HG02571 (cell line): ENCODE data around the gene MED13L.
A peak's percentile ranks its signal among the peaks of the same experiment; 100 is the strongest.

Source experiments
- ATAC-seq: cut with Tn5 transposase; IDR thresholded peaks from one replicate; pipeline ENCODE4 v1.9.1; 2021; ENCODE audit warnings: mild to moderate bottlenecking, moderate library complexity; ENCODE audit not compliant: unreplicated experiment

The MED13L gene

DNA sequence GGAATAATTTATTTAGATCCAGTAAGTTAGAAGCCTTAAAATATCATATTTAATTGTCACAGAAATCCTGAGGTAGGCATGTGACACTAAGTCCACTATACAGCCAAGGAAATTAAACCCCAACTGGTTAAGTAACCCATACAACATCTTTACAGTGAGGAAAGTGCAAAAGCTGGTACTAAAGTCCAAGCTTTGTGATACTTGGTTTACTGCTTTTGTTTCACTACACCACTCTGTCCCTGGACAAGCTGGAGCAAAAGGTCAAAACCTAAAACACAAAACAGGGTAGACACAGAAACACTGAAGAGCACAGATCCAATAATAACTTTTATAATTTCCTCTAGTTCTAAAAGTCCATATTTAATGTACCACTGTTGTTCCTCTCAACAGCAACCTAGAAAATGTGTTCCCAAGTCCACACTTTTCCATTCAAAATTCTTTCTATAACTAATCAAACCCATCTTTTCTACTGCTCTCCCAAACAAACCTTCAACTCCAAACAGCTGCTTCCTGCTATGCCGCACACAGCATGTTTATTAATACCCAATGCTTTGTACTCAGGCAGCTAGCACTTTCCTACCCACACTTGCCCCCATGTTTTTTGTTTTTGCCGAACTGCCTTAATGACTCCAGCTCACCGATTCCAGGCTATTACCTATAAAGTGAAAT is 90.9 kb downstream of the MED13L start:
- no peak for ATAC-seq

DNA sequence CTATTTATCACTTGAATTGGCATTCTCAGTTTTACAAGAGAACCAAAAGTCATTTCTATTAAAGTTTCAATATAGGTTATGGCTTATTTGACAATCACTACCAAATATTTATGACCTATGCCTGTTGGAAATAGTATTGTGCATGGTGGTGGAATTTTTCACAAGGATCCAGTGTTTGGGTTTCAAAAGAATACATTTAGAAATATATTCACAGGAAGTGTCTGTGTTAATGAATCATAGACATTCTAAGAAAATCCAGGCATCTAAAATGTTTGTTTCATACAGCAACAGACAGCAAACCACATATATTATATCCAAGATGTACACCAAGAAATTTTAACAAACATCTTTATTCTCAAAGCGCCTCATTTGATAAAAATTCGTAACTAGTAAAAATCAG is 92.7 kb downstream of the MED13L start:
- ATAC-seq: no peak

DNA sequence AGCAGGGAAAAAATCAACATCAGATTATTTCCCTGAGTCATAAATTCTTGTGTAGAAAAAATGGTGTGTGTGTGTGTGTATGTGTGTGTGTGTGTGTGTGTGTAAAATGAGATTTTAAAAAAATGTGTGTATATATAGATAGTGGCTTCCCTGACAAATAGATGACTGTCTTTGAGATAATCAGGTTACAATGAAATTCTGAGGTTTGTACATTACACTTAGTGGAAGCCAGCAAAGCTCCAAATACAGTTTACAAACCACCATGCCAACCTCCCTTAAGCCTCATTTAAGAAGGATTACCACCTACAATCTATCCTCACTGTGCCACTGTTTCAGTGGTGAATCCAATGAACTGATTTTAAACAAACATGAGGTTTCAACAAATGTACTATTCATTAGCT is 93.8 kb downstream of the MED13L start:
- no peak for ATAC-seq

DNA sequence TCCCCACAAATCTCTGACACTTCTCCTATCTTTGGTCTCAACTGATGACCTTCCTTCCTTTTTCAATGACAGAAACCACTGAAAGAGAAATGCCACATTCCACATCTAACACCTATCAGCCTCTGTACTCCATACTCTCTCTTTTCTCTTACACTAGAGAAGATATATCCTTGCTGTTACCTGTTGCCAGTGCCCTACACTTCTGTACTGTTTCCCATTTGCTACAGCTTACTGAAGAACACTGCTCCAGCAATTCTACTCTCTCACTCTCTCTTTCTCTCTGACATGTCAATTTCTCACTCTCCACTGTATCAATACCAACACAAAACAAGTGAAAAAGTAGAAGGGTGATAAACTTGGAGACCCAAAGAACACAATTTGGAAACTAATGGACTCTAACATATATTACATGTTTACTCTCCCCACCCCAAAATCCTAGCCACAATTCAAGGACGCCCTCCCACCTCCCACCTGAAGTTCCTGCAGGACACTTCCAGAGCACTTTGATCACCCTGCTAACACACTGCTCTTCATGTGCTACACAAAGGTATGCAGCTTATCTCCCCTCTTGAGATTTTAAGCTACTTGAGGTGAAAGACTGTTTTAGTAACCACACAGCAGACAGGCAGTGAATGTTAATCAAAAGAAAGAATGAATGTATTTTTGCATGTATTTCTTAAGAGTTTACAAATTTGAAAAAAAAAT is 95.0 kb downstream of the MED13L start:
- no peak for ATAC-seq

DNA sequence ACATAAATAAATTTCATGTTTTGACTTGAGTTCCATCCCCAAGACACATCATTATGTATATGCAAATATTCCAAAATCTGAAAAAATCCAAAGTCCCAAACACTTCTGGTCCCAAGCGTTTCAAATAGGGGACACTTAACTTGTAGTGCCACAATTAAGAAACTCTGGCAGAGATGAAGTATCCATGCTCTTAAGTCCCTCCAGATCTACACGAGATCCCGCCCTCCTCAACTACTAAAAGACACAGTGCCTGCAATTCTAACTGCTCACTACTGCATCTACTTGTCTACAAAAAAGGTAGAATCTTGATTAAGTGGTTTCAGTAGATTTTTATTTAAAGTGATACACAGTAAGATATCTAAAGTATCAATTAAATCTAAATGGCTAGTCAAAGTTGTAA is 97.0 kb downstream of the MED13L start:
- no peak for ATAC-seq

DNA sequence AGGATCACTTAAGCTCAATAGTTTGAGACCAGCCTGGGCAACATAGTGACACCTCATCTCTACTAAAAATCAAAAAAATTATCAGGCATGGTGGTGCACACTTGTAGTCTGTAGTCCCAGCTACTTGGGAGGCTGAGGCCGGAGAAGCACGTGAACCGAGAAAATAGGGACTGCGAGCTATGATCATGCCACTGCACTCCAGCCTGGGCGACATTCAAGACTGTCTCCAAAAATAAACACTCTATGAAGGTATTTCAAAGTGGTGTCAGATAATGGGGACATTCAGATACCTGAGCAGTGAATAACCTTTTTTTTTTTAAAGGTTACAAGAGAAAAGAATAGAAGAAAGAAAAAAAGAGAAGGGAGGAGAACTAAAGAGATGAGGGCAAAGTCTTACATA is 98.1 kb downstream of the MED13L start:
- no peak for ATAC-seq

DNA sequence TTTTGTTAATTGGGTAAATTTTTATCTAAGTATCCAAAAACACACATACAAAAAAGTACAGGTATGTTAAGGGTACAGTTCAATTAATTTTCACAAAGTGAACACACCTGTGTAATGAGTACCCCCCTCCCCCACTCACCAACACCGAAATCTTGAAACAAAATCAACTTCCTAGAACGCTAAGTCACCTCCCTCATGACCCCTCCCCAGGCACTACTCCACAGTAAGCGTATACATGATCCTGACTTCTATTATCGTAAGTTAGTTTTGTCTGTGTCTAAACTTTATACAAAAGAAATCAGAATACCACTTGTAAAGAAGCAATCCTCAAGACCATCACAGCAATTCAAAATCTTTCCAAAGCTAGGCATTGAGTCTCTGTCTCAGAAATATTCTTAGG is 100.5 kb downstream of the MED13L start:
- no peak for ATAC-seq

DNA sequence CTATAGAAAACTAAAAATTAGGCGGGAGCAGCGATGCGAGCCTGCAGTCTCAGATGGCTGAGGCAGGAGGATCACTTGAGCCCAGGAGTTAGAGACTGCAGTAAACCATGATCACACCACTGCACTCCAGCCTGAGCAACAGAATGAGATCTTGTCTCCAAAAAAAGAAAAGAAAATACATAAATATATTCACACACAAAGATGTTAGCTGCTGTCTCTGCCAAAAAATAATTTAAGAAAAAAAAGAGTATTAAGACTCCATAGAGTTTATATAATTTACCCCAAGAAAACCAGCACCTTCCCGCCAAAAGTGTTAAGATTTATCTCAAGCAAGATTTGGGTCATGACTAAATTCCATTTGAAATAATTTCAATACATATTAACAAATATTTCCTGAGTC is 102.6 kb downstream of the MED13L start:
- no peak for ATAC-seq

DNA sequence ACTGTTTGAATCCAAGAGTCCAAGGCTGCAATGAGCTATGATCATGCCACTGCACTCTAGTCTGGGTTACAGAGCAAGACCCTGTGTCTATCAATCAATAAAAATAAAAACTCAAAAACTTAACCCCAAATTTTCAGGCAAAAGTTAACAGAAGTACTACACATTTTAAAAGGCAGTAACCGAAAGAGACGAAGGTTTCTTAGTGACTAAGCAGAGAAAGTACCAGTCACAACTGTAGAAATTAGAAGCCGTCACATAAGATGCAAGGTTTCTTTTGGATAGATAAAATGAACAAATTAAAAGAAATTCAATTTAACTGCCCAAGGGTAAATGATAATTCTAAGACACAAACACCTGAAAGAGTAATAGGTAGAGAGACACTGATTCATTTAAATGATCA is 103.5 kb downstream of the MED13L start:
- ATAC-seq: no peak

DNA sequence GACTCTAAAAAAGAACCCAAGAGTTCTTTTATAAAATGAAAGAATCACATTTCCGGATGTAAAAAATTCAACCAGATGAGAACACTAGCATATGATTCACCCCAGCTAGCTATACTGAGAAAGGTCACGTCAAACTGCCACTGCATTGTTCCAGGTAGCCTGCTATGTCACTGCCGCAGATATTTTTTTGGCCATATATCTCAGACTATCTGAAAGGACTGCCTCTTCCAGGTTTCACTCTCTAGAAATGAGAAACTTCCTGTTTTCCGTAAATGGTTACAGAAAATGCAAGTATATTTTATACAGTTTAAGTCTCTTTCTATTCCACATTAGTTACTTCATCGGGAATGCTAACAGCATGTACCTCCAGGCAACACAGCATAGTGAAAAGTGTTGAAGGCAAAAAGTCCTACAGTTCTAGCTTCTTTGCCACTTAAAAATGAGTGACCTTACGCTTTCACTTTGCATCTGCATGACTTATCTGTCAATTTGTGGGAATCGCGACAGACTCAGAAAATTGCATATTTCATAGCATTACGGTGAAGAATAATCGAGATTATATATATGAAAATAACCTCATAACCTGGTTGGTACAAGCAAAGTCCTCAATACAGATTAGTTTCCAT is 105.2 kb downstream of the MED13L start:
- ATAC-seq: peak; percentile 74

DNA sequence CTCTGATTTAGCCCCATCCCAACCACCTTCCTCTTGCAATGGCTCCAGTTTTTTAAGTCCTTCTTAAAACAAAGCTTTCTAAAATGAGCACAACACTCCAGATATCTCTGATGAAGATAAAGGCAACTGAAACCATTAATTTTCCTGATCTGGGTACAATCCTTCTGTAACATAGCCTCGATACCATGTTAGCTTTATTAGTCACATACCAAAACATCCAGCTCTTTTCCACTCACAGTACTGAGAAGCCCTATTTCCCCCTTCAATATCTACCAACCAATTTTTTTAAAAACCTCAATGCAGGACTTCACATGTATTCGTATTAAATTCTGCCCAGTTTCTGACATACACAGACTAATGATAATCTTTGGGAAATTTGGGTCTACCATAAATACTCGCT is 105.9 kb downstream of the MED13L start:
- no peak for ATAC-seq

DNA sequence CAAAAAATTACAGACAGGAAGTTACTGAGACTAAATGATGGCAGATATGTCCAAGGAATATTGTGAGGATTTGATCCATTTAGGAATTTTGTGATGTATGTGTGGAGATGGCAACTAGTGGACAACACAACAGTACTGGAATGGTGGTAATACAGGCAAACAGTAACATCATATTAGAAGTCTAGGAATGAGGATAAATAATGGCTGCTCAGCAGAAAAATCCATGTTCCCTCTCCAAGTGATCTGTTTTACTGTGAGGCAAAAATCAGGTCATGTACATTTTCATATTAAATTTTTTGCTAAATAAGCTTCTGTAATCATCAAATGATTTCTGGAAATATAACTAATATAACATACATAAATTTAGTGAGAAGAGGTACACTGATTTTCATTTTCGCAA is 108.4 kb downstream of the MED13L start:
- no peak for ATAC-seq

DNA sequence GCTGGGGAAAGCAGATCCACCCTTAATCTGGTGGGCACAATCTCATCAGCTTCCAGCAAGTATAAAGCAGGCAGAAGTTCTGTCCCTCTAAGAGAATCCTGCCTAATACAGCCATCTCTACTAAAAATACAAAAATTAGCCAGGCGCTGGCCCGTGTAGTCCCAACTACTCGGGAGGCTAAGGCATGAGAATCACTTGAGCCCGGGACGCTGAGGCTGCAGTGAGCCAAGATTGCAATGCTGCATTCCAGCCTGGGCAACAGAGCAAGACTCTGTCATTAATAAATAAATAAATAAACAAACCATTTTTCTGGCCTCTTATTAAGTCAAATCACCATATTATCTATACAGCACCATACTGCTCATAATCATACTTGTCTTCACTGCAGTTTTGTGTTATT is 111.2 kb downstream of the MED13L start:
- ATAC-seq: no peak

DNA sequence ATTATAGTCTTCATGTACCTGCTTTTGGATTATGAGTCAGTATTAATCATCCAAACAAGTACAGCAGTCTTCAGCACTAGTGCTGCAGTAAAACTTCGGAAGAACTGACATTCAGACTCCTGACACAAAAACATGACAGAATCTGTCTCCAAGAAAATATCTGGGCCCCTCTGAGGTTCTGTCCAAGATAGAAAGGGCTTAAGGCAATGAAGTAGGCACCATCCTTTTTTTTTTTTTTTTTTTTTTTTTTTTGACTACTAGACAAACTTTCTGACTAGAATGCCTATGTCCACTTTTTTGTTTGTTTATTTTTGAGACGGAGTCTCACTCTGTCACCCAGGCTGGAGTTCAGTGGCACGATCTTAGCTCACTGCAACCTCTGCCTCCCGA is 112.5 kb downstream of the MED13L start:
- no peak for ATAC-seq

DNA sequence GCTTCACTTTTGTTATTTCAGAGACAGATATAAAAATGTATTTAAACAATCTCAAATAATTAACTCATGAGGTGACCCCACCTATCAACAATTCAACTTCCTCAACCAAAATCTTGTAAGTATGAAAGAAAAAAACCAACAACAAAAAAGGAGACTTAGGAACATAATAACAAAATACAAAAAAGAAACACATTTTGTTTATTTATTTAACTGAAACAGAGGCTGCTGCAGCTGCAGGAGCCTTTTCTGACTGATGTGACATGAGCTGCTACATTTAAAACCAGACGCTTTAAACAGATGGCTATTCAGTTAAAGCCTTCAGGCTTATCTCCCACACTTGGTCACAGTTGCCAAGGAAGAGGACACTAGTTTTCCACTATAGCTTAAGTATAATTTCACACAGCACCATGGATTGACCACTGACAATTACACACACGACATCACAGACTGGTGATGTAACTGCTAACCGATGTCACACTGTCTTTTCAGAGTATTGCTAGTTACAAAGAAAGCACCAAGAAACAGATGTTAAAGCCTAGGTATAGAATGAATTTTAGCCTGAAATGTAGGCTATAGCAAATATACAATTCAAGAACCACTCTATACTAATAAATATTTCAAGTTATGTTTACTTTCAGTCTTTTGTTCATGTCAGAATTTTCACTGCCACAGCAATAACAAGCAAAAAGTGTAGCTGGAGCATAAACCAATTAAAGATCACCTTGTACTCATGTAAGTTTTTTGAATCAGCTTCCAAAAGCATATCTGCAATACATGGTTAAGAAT is 113.0 kb downstream of the MED13L start:
- no peak for ATAC-seq

DNA sequence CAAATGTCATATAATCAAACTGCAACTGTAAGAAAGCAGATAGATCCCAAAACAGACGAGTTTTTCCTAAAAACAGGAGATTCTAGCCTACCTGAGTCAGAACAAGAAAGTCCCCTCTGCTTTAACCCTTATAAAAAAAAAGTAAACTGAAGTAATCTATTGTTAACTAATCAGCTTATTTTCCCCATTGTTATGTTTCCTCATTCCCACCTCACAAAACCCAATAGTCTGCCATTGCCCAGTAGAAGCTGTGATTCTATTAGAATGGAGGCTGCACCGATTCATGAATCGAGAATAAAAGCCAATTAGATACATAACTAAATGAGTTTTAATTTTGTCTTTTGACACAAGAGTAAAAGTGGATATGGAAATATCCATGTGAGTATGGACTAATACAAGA is 115.4 kb downstream of the MED13L start:
- no peak for ATAC-seq

DNA sequence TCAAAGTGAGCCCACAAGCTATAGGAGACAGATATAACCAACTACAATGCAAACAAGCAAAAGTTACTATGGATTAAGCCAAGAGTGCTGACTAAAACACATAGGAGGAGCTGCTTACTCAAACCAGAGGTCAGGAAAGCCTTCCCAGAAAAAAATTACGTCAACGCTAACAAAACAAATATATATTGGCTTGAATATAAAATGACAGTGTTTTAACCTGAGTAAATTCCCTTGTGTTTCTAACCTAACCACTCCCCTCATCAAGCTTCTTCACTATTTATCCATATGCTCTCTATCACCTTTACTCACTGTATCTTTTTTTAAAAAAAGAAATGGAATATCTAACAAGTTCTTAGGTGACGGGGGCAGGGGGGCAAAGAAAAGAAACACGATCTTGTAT is 115.9 kb downstream of the MED13L start:
- ATAC-seq: no peak

DNA sequence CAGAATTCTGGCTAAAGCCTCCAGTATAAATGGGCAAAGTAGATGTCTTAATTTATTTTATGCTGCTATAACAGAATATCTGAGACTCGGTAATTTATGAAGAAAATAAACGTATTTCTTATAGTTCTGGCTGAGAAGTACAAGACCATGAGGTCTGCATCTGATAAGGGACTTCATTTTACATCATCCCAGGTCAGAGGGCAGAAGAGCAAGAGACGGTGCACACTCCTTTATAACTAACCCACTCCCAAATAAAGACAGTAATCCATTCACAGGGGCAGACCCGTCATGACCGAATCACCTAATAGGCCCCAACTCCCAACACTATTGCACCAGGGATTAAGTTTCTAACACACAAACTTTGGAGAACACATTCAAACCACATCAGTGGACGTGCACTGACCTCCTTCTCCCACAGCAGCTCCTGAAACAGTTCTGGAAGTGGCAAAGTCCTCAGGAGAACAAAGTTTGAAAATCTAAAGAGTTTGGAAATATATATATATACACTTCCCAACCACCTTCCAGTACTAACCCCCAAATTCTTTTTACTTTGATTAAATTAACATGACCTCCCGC is 116.5 kb downstream of the MED13L start:
- ATAC-seq: no peak

DNA sequence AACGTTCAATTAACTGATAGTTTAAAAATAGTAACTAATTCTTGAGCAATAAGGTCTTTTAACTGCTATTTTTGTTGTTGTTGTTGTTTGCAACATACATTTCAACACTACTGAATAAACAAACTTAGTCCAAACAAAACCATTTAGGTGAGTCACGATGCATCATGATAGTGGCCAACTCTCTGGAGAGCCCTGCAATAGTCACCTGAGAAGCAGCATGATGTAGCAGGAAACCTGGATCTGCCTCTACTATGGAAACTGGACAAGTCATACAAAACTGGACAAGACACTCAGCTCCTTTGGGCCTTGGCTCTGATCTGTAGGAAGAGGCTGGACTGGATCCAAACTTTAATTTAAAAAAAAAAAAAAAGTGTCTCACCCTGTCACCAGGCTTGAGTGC is 117.3 kb downstream of the MED13L start:
- no peak for ATAC-seq

DNA sequence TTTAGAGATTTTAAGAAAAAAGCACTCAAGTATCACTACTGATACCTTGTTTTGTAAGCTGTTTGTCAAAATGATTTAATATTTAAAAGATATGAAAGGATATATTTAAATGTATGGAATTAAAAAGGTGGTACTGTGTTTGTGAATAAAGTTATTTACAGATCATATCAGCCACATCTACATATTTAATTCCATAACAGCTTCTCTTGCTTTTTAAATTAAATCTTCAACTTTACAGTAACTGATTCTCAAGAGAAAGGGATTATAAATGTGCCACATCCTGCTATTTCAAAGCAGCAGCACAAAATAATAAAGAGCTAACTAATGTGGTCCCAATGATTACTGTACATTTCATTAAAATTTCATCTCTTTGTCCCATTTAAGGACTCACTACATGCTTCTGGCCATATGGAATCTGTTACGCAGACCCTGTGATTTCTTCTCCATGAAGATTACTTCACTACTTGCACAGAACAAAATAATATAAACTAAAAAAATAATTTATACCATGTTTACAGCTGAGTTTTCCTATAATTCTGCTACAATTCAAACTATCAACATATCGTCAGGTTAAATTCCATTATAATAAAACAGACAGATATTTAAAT is 117.8 kb downstream of the MED13L start:
- no peak for ATAC-seq

DNA sequence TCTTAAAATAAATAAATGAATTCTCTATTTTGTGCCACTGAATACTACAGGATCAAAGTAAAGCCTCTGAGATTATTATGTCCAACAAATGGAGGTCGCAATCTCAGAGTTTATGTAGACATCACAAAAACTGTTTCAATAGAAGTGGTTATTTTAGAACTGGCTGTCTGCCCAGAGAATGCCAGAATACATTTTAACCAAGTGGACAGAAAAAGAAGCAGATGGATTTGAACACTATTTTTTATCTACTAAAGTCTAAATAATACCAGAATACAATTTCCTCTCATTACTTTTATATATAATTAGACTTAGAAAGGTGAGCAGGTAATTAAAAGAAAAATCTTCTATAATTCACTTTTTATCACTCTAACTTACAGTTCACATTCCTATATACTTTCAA is 118.3 kb downstream of the MED13L start:
- no peak for ATAC-seq
